Fibroblast of lung (primary cell): ENCODE measurements around the gene BMP4.

Source experiments
- CTCF ChIP-seq, 2 donors: IDR thresholded peaks in 1 of 2; conservative IDR thresholded peaks in 1 of 2; 1 replicate in 1 of 2; 2 replicates in 1 of 2; pipeline ENCODE4 v1.5.1; 2011 to 2012; ENCODE audit warnings: low read length in 2 of 2, control low read depth in 1 of 2, inconsistent platforms in 1 of 2, low read depth in 1 of 2, mild to moderate bottlenecking in 1 of 2
- EZH2 ChIP-seq: IDR thresholded peaks from 2 replicates; pipeline ENCODE4 v1.5.1; 2012; ENCODE audit warnings: low read length, control low read depth, mild to moderate bottlenecking; ENCODE audit errors: missing control alignments

- no peak for TF ChIP-seq CTCF (conservative IDR thresholded peaks at IDR 0.05 in 1 of 2, IDR thresholded peaks at IDR 0.05 in 1 of 2; ENCODE audit: low read depth in 1 of 2, low read length in 2 of 2)
- TF ChIP-seq EZH2: no peak
Observed at GRCh38 chr14:53902307-53902706, 54.3 kb downstream of the BMP4 start.
